ENCODE results near the gene CENPX. TPM values are rescaled to one million over a fixed set of nuclear protein-coding genes. Genes with fewer than 3 reads are reported as not detected.
A peak's percentile ranks its signal among the peaks of the same experiment; 100 is the strongest.

Gene CENPX
- total and polyA plus RNA-seq, 2 of the 13 experiments (the other 11 are each of a cell fraction or from before 2014, with no cell fraction given): 92.7 to 170 TPM

GRCh38 chr17:82015311-82015971, 7.2 kb downstream of the CENPX start (continued):
- TF ChIP-seq IKZF5 (CRISPR knock-in tag; IDR thresholded peaks at IDR 0.05) (no peak), SMAD9 (CRISPR knock-in tag; IDR thresholded peaks at IDR 0.05) (no peak), U2AF1 (optimal IDR thresholded peaks at IDR 0.05; ENCODE audit: low read depth, low read length) (peak; percentile 56), ZBTB37 (CRISPR knock-in tag; IDR thresholded peaks at IDR 0.05) (no peak), XRCC5 (optimal IDR thresholded peaks at IDR 0.05; ENCODE audit: low read length) (peak; percentile 2), MED13 (CRISPR knock-in tag; IDR thresholded peaks at IDR 0.05) (peak; percentile 88; the same call in 1 of the 2 replicates), RERE (CRISPR knock-in tag; IDR thresholded peaks at IDR 0.05; ENCODE audit: low read depth) (peak; percentile 52; the same call in 1 of the 2 replicates), TRIM24 (CRISPR knock-in tag; IDR thresholded peaks at IDR 0.05) (no peak), HDAC1 (CRISPR knock-in tag; IDR thresholded peaks at IDR 0.05) (no peak), DZIP1 (CRISPR knock-in tag; IDR thresholded peaks at IDR 0.05) (no peak), ELF1 (CRISPR knock-in tag; IDR thresholded peaks at IDR 0.05) (no peak), HOXA9 (CRISPR knock-in tag; IDR thresholded peaks at IDR 0.05; ENCODE audit: borderline replicate concordance) (0 out of 2 replicates have a peak, but pooled peaks have one; percentile 55), ZNF775 (CRISPR knock-in tag; IDR thresholded peaks at IDR 0.05; ENCODE audit: borderline replicate concordance) (no peak), KLF6 (CRISPR knock-in tag; IDR thresholded peaks at IDR 0.05) (0 out of 2 replicates have a peak, but pooled peaks have one; percentile 25), ZC3H13 (CRISPR knock-in tag; IDR thresholded peaks at IDR 0.05) (peak; percentile 49; the same call in 1 of the 2 replicates), RFXANK (CRISPR knock-in tag; IDR thresholded peaks at IDR 0.05) (no peak), RFX3 (CRISPR knock-in tag; IDR thresholded peaks at IDR 0.05) (no peak), MIER3 (CRISPR knock-in tag; IDR thresholded peaks at IDR 0.05; ENCODE audit: borderline replicate concordance) (no peak), HNRNPK (IDR thresholded peaks at IDR 0.05; ENCODE audit: low read depth, low read length, poor library complexity, severe bottlenecking) (no peak), SP4 (CRISPR knock-in tag; IDR thresholded peaks at IDR 0.05) (no peak)

Data from HepG2 (cell line).